ENCODE measurements around the gene CFAP100.

The CFAP100 gene

GRCh38 chr3:126394179-126394976 is at the start of gene CFAP100:
CFAP100 (plus strand) TSS chr3:126394909; CDS start chr3:126396001, 1,092 bp downstream.
- peak; percentile 49 for DNase-seq

GRCh38 chr3:126345231-126345630 is 49.5 kb upstream of the CFAP100 start:
- DNase-seq = no peak

- DNase-seq = no peak
Measured at GRCh38 chr3:126345641-126346460, 48.9 kb upstream of the CFAP100 start.

- no peak for DNase-seq
Measured at GRCh38 chr3:126346466-126346865, 48.2 kb upstream of the CFAP100 start.

GRCh38 chr3:126347543-126348161 is 47.1 kb upstream of the CFAP100 start:
- no peak for DNase-seq

- DNase-seq = no peak
Measured at GRCh38 chr3:126348308-126348920, 46.3 kb upstream of the CFAP100 start.

- no peak for DNase-seq
Measured at GRCh38 chr3:126349071-126349470, 45.6 kb upstream of the CFAP100 start.

GRCh38 chr3:126349611-126350501 is 44.9 kb upstream of the CFAP100 start:
- DNase-seq = no peak

- no peak for DNase-seq
Measured at GRCh38 chr3:126350502-126351085, 44.1 kb upstream of the CFAP100 start.

GRCh38 chr3:126351086-126351770 is 43.5 kb upstream of the CFAP100 start:
- DNase-seq = peak; percentile 2

- no peak for DNase-seq
Measured at GRCh38 chr3:126351771-126352475, 42.8 kb upstream of the CFAP100 start.

GRCh38 chr3:126352476-126353454 is 41.9 kb upstream of the CFAP100 start:
- DNase-seq = no peak

GRCh38 chr3:126353694-126354321 is 40.9 kb upstream of the CFAP100 start:
- DNase-seq = no peak

- DNase-seq = no peak
Measured at GRCh38 chr3:126354776-126355175, 39.9 kb upstream of the CFAP100 start.

GRCh38 chr3:126355251-126355650 is 39.5 kb upstream of the CFAP100 start:
- no peak for DNase-seq

- DNase-seq = peak; percentile 61
Measured at GRCh38 chr3:126355777-126356372, 38.8 kb upstream of the CFAP100 start.

GRCh38 chr3:126356373-126357264 is 38.1 kb upstream of the CFAP100 start:
- DNase-seq = no peak
